SKM-1 (cell line): Measurements from ENCODE around the gene EXPH5.

Experiments used
- DNase-seq: peaks from one replicate; lab custom pipeline; 2025; ENCODE audit not compliant: unreplicated experiment; lab: John Stamatoyannopoulos, UW

The EXPH5 gene

DNA sequence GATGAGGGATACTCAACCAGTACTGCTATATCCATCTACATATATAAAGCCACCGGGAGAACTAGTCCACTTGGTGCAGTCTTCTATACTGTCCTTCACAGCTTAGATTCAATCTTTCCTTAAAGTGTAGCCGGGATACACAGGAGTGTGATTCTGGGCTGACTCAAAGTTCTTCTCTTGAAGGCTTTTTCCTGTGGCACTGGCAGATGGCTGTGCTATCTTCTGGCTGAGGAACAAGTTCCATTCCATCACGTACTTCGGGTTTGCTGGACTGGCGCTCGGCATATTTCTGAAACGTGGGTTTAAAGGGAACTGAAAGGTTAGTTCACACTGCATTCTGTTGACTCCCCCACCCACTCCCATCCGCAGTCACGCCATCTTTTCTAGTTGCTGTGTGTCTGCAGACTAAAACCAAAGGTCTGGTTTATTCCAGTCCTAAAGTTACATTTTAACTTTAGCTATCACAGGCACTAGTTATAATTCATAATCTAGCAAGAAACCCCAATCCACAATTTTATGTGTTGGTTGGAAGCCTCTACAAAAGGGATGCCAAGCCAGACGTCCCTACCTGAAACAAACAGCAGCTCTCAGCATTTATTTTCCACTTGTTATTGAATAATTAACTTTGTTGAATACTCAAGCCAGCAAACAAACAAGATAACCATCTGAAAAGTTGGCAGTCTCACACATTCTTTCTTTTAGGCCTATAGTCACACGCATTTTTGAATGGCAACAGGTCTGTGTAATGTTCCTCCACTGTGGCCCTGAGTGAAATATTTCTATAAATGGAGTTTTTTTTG lies 118.7 kb downstream of the EXPH5 start:
- no peak for DNase-seq

DNA sequence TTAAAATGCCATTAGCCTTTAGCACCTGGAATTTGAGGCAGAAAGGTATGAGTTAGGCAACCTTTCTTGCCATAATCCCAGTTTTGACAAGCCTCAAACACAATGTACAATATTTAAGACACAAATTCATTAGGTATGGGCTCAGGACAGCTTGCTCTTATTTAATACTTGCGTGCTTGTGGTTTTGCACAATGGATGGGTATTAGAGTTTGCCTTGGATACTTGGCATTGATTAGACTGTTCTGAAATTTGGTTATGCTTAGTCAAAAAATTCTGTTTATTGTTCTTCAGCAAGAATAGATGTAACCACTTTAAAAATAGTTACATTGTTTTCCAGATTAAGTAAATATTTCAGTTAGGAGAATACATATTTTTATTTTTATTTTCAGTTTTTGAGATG lies 120.9 kb downstream of the EXPH5 start:
- no peak for DNase-seq

DNA sequence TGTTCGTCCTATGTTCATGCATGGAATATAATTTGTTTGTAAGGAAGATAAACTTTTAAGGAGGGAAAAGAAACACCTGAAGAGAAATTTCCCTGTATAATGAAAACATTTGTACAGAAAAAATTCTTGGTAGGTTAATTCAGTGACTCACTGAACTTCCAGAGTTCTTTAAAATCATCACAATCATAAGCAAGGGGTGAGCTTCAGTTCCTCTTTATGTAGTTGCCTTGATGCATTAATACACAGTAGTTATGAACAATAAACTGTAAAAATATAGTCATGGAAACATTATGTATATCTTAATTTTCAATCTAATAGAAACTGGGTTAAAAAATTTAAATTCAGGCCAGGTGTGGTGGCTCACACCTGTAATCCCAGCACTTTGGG lies 125.1 kb downstream of the EXPH5 start:
- DNase-seq, result no peak

DNA sequence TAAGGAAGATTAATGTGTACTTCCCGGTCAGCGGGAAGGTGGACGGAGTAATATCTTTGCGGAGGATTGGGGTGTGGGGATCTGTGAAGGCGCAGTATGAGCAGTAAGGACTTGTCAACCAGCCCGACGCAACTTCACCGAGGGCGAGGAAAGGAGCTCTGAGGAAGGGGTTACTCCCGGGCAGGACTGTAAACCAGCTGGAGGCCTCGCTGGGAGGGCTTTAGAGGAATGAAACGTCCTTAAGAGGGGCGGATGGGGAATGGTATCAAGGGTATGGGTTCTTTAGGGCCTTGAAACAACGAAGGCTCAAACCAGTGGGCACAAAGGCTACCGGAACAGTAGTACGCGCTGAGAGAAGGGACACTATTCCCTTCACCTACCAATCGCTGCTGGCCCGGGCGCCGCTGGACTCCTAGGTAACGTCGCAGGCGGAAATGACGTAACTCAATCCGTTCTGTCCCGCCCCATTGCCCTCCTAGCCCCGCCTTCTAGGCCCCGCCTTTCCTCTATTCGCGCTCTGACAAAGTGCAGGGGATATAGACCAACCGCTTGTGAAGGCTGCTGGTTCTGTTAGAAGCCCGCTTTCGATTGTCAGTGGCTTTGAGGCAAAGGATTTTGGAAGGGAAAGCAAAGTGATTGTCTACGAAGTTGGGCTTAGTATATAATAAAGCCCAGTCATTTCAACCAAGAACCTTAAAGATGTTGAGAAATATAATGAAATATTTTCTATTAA lies 126.3 kb downstream of the EXPH5 start, which contains the start of gene C11orf65:
Gene C11orf65, minus strand, starts transcription at position 439 of the 733 bp plus-strand sequence. CDS start 5,970 bp downstream, outside the sequence.
- peak; percentile 90 for DNase-seq

DNA sequence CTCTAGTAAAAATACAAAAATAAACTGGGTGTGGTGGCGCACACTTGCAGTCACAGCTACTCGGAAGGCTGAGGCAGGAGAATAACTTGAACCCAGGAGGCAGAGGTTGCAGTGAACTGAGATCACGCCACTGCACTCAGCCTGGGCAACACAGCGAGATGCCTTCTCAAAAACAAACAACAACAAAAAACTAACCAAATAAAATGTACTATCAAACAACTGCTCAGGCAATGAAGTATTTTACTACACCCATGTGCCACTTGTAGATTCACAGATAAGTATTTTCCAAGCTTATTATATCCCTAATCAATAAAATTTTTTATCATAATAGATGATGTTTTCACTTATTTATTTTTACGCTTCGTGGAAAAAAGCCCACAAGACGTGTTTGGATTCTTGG lies 127.2 kb downstream of the EXPH5 start:
- no peak for DNase-seq
